ENCODE measurements around the gene MRPS15.

The MRPS15 gene

DNA sequence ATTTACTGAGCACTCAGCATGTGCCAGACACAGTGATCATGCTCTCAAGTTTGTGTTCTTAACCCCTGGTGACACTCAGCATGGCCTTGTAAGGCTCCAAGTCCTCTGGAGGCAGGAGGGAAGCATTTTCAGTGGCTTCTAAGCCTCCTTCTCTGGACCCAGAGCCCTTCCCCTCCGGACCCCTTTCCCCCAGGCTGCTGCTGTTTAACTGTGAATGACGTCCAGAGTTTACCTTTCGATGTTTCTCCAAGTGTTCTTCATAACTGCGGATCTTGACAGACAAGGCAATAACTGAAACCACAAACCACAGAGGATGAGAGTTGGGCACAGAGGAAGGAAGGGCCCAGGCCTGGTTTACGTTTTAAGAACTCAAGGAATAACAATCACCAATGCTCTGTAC is 6.5 kb downstream of the MRPS15 start:
- DNase-seq, result peak in 1 of 2 donors; percentile 19

- DNase-seq, result peak in 1 of 2 donors; percentile 32
These were observed 7.7 kb downstream of the MRPS15 start for GRCh38 chr1:36456391-36456928.

DNA sequence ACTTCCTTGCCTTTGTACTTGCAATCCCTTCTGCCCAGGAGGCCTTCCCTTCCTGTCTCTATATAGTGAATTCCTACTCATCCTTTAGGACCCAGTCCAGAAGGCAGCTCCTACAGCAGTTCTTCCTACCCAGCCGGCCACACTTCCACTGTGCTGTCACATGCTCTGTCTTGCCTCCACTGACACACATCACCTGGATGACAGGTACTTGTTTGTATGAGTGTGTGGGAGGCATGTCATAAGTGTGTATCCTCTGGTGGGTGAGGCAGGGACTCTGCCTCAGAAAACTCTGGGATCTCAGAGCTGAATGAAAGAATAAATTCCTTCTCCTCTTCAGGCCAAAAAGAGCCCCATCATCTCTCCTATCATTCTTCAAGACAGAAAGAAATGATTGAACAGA is 8.8 kb downstream of the MRPS15 start:
- DNase-seq, result no peak

DNA sequence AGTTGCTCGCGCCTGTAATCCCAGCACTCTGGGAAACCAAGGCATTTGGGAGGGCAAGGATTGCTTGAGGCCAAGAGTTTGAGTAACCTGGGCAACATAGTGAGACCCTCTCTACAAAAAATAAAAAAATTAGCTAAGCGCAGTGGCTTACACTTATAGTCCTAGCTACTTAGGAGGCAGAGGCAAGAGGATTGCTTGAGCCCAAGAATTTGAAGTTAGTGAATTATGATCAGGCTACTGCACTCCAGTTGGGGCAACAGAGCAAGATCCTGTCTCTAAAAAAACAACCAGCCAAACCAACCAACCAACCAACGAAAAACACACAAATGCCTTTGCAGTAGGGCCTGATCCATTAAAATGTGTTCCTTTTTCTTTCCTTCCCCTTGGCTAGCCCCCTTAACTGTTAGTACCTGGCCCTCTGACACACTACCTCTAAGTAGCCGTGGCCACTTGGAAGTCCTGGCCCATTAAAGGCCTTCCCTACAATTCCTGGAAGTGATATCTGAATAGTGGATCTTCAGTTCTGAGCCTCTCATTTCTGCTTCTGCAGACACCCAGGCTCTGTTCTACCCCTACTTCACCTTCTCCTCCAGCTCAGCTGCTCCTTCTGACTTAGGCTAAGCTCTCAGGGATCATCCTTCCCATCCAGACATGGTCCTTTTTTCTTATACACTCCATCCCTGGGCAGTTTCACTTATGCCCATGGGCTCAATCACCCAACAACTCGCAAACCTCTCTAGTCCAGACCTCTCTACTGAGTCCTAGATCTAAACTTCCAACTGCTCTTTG is 10.4 kb downstream of the MRPS15 start:
- no peak for DNase-seq

- DNase-seq, result no peak
These were observed 11.1 kb downstream of the MRPS15 start for GRCh38 chr1:36453051-36453450.

DNA sequence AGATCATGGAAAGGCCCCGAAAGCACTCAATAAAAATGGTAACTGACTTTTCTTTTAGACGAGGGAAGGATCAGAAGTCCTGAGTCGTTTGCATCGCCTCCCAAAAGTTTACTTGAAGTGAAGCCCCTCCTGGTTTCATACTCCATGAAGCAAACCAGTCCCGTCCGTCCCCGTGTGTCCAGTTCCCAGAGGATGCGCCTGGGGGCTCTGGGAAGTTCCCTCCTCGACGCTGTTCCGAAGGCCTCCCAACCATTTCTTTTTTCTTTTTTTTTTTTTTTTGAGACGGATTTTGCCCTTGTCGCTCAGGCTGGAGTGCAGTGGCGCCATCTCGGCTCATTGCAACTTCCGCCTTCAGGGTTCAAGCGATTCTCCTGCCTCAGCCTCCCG is 13.3 kb downstream of the MRPS15 start:
- no peak for DNase-seq

DNA sequence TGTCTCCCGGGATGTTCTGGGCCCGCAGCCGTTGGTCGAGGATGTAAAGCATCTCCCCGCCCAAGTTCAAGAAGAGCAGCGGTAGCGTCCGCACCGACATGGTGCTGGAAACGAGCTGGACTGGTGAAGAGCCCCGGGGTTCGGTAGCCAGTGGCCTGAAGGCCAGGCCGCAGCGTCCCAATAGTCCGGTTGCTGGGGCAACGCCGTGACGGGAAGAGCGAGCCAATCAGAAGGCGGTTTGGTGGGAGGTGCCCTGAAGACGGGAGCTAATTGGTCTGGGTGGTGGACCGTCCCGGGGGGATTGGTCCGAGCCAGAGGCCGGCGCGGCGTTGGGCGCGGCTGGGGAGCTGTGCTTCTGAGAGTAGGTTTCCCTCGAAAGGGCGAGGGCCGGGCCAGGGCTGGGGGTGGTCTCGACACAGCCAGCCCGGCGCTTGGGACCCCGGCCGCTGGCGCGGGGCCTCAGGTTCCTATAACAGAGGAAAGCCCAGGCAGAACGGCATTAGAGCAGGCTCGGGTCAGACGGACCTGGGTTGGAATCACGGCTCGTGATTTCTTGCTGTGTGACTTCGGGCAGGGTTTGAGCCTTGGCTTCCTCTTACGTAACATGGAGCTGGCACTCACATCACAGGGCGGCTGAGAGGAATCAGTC is 13.8 kb downstream of the MRPS15 start, which contains the start of gene OSCP1:
Gene OSCP1 (minus strand): TSS at position 182 of the 649 bp plus-strand sequence. CDS start 82 bp downstream, at position 100.
- peak; percentile 92 to 98 for DNase-seq

DNA sequence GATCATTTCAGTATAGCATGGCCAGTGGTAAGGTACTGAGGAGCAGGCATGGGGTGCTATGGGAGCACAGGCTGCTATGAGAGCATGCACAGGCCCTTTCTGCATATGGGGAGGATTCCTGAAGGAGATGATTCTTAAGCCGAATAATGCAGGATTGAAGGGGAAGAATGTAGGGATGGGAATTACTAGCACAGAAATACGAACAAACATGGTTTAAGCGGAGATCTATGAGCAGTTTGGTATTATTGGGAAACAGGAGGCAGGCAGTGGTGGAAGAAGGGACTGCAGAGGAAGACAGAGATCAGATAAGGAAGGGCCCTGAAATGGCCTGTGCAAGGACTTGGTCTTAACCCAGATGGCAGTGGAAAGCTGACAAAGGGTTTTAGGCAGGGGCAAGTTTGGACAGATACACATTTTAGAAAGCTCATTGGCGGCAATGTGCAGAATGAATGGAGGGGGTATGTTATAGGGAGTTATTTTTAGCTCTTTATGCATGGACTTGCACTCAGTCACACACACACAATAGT is 15.6 kb downstream of the MRPS15 start:
- DNase-seq, result no peak

GRCh38 chr1:36447450-36447849 is 16.7 kb downstream of the MRPS15 start:
- no peak for DNase-seq

GRCh38 chr1:36446746-36447145 is 17.4 kb downstream of the MRPS15 start:
- DNase-seq, result peak; percentile 53

DNA sequence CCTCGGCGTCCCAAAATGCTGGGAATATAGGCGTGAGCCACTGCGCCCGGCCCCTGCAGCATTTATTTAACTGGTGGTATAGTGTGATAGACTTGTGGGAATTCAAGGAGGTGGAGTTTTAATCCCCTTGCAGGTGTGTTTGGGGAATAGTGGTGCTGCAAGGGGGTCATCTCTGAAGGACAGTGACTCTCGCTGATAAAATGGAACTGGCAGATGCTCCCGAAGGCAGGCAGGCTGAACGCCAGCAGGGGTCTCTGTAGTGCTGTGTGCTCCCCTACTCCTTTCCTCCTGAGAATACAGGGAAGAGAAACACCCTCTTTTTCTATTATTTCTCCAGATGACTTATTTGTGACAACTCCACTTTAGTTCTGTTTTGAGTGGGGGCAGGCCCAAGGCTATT is 17.9 kb downstream of the MRPS15 start:
- peak; percentile 44 to 68 for DNase-seq

DNA sequence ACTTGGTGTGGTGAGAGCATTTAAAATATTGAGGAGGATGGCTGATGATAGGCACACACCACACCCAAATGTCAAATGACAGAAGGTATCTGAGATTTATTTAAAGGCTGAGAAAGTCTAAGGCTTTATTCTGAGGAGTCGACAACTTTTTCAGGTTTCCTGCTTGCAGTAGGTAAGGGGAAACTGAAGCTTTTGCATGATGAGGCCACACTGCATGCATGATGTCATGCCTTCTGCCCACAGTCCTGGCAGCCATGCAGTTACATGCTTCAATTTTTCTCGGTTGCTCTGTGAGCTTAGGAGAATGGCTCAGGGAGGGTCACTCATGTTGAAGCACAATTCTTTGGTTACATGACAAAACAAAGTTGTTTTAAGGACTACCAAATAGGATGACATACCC is 20.9 kb downstream of the MRPS15 start:
- DNase-seq, result no peak

- no peak for DNase-seq
These were observed 21.8 kb downstream of the MRPS15 start for GRCh38 chr1:36442337-36442736.

DNA sequence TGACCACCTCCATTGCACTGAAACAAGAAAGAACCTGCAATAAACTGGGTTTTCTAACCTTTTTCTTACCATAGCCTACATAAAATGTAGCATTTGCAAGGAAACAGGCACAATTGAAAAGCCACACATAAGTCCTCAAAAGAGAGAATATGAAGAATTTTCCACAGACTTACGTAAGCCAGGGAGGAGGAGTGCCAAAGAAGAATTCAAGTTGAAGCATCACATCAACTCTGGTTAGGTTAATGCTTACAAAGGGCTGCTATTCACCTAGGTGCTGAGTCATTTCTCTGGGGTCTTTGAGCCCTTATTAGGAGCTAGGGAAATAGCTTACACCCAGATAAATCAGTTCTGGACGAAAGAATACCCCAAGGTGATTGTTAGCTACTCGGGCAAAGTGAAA is 23.5 kb downstream of the MRPS15 start:
- DNase-seq, result no peak

GRCh38 chr1:36440044-36440443 is 24.1 kb downstream of the MRPS15 start:
- no peak for DNase-seq

- DNase-seq, result no peak
These were observed 25.5 kb downstream of the MRPS15 start for GRCh38 chr1:36438715-36439114.

DNA sequence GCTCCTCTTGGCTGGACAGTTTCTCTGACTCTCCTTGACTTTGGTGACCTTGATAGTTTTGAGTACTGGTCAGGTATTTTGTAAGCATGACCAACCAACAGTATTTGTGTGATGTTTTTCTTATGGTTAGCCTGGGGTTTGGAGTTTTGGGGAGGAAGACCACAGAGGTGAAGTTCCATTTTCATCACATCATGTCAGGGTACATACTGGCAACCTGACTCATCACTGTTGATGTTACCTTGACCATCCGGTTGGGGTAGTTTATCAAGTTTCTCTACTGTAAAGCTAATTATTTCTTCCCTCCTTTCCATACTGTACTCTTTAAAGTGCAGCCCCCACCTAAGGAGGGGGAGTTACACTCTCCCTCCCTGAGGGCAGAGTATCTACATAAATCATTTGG is 27.4 kb downstream of the MRPS15 start:
- DNase-seq, result no peak

DNA sequence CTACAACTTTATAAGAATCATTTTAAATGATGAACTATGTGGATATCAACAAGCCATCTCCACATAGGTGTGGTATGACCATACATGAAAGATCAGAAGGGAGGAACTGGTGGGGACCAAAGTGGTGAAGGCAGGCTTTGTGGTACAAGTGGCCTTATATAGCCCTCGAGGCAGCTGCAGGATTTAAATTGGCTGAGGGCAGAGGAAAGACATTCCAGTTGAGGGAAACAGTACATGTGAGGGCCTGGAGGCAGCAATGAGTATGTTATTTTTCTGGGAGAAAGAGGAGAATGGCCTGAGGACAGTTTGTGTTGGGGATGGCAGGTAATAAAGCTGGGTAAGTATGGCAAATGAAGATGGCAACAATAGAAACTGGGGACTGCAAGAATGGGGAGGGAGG is 31.1 kb downstream of the MRPS15 start:
- no peak for DNase-seq

DNA sequence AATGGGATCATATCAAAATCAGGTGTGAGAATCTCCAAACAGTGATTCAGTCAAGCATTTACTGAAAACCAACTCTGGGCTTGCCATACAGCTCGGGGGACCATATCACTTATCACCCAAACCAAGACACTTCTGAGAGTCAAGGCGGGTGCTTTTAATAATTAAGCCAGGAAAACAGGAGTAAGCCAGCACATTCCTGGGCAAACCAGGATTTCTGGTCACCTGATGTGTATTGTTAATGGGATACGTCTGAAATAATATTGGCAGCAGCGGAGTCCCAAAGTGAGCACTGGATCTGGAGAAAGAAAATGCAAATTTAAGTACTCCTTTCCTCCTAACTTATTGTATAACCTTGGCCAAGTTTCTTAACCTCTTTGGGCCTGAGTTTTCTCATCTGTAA is 31.6 kb downstream of the MRPS15 start:
- no peak for DNase-seq

DNA sequence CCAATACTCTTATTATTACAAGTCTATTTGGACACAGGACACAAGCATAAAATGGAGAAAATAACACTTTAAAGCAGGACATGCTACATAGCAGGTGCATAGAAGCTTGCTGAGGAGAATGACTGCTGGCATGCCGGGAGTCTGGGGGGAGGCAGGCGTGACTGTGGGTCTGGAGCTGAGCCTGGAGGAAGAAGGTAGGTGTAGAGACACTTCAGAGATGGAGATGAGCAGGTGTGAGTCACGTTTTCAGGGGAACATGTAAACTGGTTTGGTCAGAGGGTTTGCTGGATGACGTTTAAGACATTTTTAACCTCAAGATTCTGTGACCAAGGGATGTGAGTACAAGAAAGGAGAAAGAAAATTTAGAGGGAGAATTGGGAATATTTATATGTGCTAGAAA is 38.4 kb downstream of the MRPS15 start:
- no peak for DNase-seq

GRCh38 chr1:36421649-36422048 is 42.5 kb downstream of the MRPS15 start:
- no peak for DNase-seq

- peak; percentile 95 to 100 for DNase-seq
These were observed 43.3 kb downstream of the MRPS15 start for GRCh38 chr1:36420836-36421317.

DNA sequence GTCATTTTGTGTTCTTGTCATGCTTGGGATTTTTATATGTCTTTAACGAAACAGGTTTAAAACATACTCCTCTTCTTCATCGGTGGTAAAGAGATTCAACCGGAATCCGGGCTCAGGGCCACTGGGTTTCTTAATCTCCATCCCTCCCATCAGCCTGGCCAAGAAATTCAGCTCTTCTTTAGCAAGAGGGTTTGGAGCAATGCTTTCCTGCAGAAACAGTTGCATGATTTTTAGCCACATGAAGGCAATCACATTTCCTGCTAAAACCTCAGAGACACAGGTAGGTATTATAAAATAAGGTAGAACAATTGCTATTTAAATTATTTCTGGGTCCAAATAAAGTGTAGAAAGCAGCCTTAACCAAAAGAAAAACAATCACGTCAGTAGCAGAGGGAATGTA is 43.8 kb downstream of the MRPS15 start:
- DNase-seq, result no peak

GRCh38 chr1:36419569-36419968 is 44.6 kb downstream of the MRPS15 start:
- no peak for DNase-seq

Data from inflammatory macrophage treated with lipopolysaccharide for 1 hour (primary cell).